DND-41 (cell line): ENCODE results near the gene HDGF.
"Not testable (repeated sequence)": the region's sequence is repeated elsewhere in the genome, so short reads cannot be mapped to it uniquely, and the experiment has no call there.

Experiments
- CTCF ChIP-seq: IDR thresholded peaks from 2 replicates; pipeline ENCODE4 v1.5.1; 2012; ENCODE audit warnings: borderline replicate concordance, low read length, moderate library complexity, mild to moderate bottlenecking; ENCODE audit not compliant: poor library complexity, severe bottlenecking; ENCODE audit errors: extremely low read depth
- EZH2 ChIP-seq: IDR thresholded peaks from 3 replicates; pipeline ENCODE4 v1.6.1; 2012; ENCODE audit warnings: borderline replicate concordance, low read depth, mild to moderate bottlenecking, moderate library complexity, low read length, inconsistent platforms; ENCODE audit not compliant: severe bottlenecking

- not testable (repeated sequence) for TF ChIP-seq CTCF, EZH2
Measured at GRCh38 chr1:156757572-156758253, 6.2 kb upstream of the HDGF start.
